HCT116 (cell line): ENCODE results near the gene RGS7. TPM values are rescaled to one million over a fixed set of nuclear protein-coding genes. Genes with fewer than 3 reads are reported as not detected.

Experiments used
- ATAC-seq: fragments of 200-7000 bp; cut with Tn5 transposase; 2 replicates; pipeline ENCODE4 v1.9.1; 2020; ENCODE audit warnings: mild to moderate bottlenecking, moderate library complexity
- BruUV-seq: library from RNA; stranded (reverse); fragments of 400-500 nt; replicated peaks from 2 replicates; lab custom pipeline; 2021; lab: Mats Ljungman, UMichigan
- CTCF ChIA-PET: fragments of 300-600 bp; sonication (Branson Sonifier 250); formaldehyde crosslinking; loops from one replicate; lab custom pipeline; 2021; ENCODE audit warnings: antibody characterized with exemption; lab: Charles Lee
- POLR2A ChIA-PET: fragments of 300-600, 350-600 bp; sonication (Branson Sonifier 250); formaldehyde crosslinking; loops from one replicate; lab custom pipeline; 2021; ENCODE audit warnings: antibody characterized with exemption; lab: Charles Lee
- RAD21 ChIA-PET, 2 experiments: fragments of 300-600 bp; sonication (Branson Sonifier 250); formaldehyde crosslinking; loops; one replicate each; lab custom pipeline; 2023; ENCODE audit warnings: low total read pairs in 2 of 2; ENCODE audit not compliant: uncharacterized antibody in 2 of 2, unreplicated experiment in 2 of 2, low non-redundant PET in 1 of 2; lab: Charles Lee
- DNase-seq: peaks from one replicate; pipeline ENCODE4 v3.0.0-alpha.2; 2010; ENCODE audit warnings: low read depth, low spot score
- H2AFZ ChIP-seq: fragments of 200-600 bp; shearing (Covaris generic), sonication (generic); 2 replicates; pipeline ENCODE4 v1.6.1; 2017; ENCODE audit warnings: low read depth, mixed run types, mixed read lengths, antibody characterized with exemption, low read length; ENCODE audit not compliant: poor library complexity, severe bottlenecking
- H3K27ac ChIP-seq: 2 replicates; pipeline ENCODE4 v1.5.1; 2012; ENCODE audit warnings: low read depth, low read length
- H3K27me3 ChIP-seq: fragments of 200-600 bp; sonication (generic); 2 replicates; pipeline ENCODE4 v1.6.1; 2016; ENCODE audit warnings: mixed run types, low read length, mixed read lengths; ENCODE audit not compliant: insufficient read depth
- H3K36me3 ChIP-seq, 2 experiments: fragments of 200-500 bp in 1 of 2; fragments of 200-600 bp in 1 of 2; sonication (Bioruptor generic) in 1 of 2; sonication (generic) in 1 of 2; 2 replicates each; pipeline versions ENCODE4 v1.5.1 to v1.6.1; 2014 to 2016; ENCODE audit warnings: low read length in 2 of 2, inconsistent platforms in 1 of 2, mixed read lengths in 1 of 2, mixed run types in 1 of 2; ENCODE audit not compliant: insufficient read depth in 2 of 2, control insufficient read depth in 1 of 2
- H3K4me1 ChIP-seq, 2 experiments: fragments of 200-600 bp in 1 of 2; sonication (generic) in 1 of 2; 2 replicates each; pipeline versions ENCODE4 v1.5.1 to v1.6.1; 2012 to 2017; ENCODE audit warnings: low read length in 2 of 2, inconsistent platforms in 1 of 2, mild to moderate bottlenecking in 1 of 2, mixed read lengths in 1 of 2, mixed run types in 1 of 2, moderate library complexity in 1 of 2; ENCODE audit not compliant: insufficient read depth in 2 of 2, control insufficient read depth in 1 of 2
- H3K4me2 ChIP-seq: fragments of 200-600 bp; sonication (generic); 2 replicates; pipeline ENCODE4 v1.6.1; 2017; ENCODE audit warnings: mixed run types, low read length, mixed read lengths
- H3K4me3 ChIP-seq, 2 experiments: fragments of 200-600 bp in 1 of 2; sonication (generic) in 1 of 2; replicated peaks in 1 of 2; 2 replicates each; pipeline ENCODE4 v1.5.1; 2011 to 2016; ENCODE audit warnings: low read length in 2 of 2, control low read depth in 1 of 2, low read depth in 1 of 2, mild to moderate bottlenecking in 1 of 2, mixed read lengths in 1 of 2, mixed run types in 1 of 2
- H3K79me2 ChIP-seq: fragments of 200-600 bp; sonication (generic); 2 replicates; pipeline ENCODE4 v1.6.1; 2017; ENCODE audit warnings: mild to moderate bottlenecking, mixed run types, low read length, moderate library complexity, mixed read lengths; ENCODE audit not compliant: insufficient read depth
- H3K9ac ChIP-seq: fragments of 200-600 bp; sonication (generic); 2 replicates; pipeline ENCODE4 v1.6.1; 2016; ENCODE audit warnings: low read length, mixed read lengths
- H3K9me2 ChIP-seq: fragments of 200-600 bp; sonication (generic), shearing (Covaris generic); 2 replicates; pipeline ENCODE4 v1.6.1; 2017; ENCODE audit warnings: mixed run types, mild to moderate bottlenecking, moderate library complexity; ENCODE audit not compliant: insufficient read depth
- H3K9me3 ChIP-seq, 2 experiments: fragments of 200-500 bp in 1 of 2; fragments of 200-600 bp in 1 of 2; sonication (Bioruptor generic) in 1 of 2; sonication (generic) in 1 of 2; 2 replicates each; pipeline ENCODE4 v1.6.1; 2014 to 2017; ENCODE audit warnings: low read length in 2 of 2, mixed read lengths in 2 of 2, inconsistent platforms in 1 of 2, low read depth in 1 of 2, mild to moderate bottlenecking in 1 of 2, mixed run types in 1 of 2, moderate library complexity in 1 of 2; ENCODE audit not compliant: control insufficient read depth in 1 of 2, insufficient read depth in 1 of 2
- H4K20me1 ChIP-seq: fragments of 200-600 bp; sonication (generic), shearing (Covaris generic); 2 replicates; pipeline ENCODE4 v1.6.1; 2017; ENCODE audit warnings: mixed run types, mild to moderate bottlenecking, moderate library complexity; ENCODE audit not compliant: insufficient read depth
- CEBPB ChIP-seq: IDR thresholded peaks from 2 replicates; pipeline ENCODE4 v1.6.1; 2012; ENCODE audit warnings: low read depth
- EZH2 ChIP-seq: fragments of 200-600 bp; sonication (generic); IDR thresholded peaks from 2 replicates; pipeline ENCODE4 v1.6.1; 2017; ENCODE audit warnings: antibody characterized with exemption, mixed run types
- MAX ChIP-seq: IDR thresholded peaks from 2 replicates; pipeline ENCODE4 v1.6.1; 2012
- POLR2A ChIP-seq: IDR thresholded peaks from 2 replicates; pipeline ENCODE4 v1.7.0; 2011; ENCODE audit warnings: borderline replicate concordance; ENCODE audit not compliant: insufficient read depth, insufficient read length; ENCODE audit errors: extremely low read depth
- REST ChIP-seq: IDR thresholded peaks from 2 replicates; pipeline ENCODE4 v1.6.1; 2012; ENCODE audit warnings: low read depth
- SRF ChIP-seq: IDR thresholded peaks from 2 replicates; pipeline ENCODE4 v1.6.1; 2012; ENCODE audit warnings: low read depth
- YY1 ChIP-seq: IDR thresholded peaks from 2 replicates; pipeline ENCODE4 v1.6.1; 2011; ENCODE audit warnings: low read length, low read depth, moderate library complexity, mild to moderate bottlenecking; ENCODE audit not compliant: insufficient replicate concordance; ENCODE audit errors: extremely low read depth
- intact Hi-C: fragments of 100-400 bp; cut with micrococcal nuclease; formaldehyde crosslinking; loops from 2 replicates; pipeline ENCODE4 v1.10.0; 2022
- total RNA-seq: library from RNA; stranded (reverse); gene quantifications from one replicate; pipeline ENCODE4 v1.2.1, GENCODE V29; 2021; ENCODE audit not compliant: unreplicated experiment

The RGS7 gene
- total RNA-seq, 1 experiment from 2014 or later, result not detected

- BruUV-seq, result no TSS peak
- no peaks in the 10 kb centered on the region for H3K36me3 ChIP-seq
- peaks cover 6 to 12% of the 10 kb centered on the region in 2 experiments; a peak in 2 of 4 replicates for H3K9me3 ChIP-seq
- TF ChIP-seq EZH2, result no peak
- no peak for TF ChIP-seq MAX
- no peak for TF ChIP-seq REST
- TF ChIP-seq SRF, result no peak
- no peak for TF ChIP-seq CEBPB
- TF ChIP-seq POLR2A, result no peak
- no peak for TF ChIP-seq YY1
- ATAC-seq (no peak), DNase-seq (no peak)
- CTCF ChIA-PET, result no interaction called here
- H3K4me2 ChIP-seq, result no peak overlapping the region
- no peaks in the 10 kb centered on the region for H3K27me3 ChIP-seq
- H2AFZ ChIP-seq, result no peak overlapping the region
- no peak overlapping the region for H3K4me3 ChIP-seq
- no peaks in the 10 kb centered on the region for H3K79me2 ChIP-seq
- no peak overlapping the region for H3K27ac ChIP-seq
- no peaks in the 10 kb centered on the region for H3K9me2 ChIP-seq
- RAD21 ChIA-PET, result no interaction called here
- no peaks in the 10 kb centered on the region for H4K20me1 ChIP-seq
- H3K9ac ChIP-seq, result no peak overlapping the region
- POLR2A ChIA-PET, result no interaction called here
- intact Hi-C loops, result no loop called here
- no peaks in the 10 kb centered on the region for H3K4me1 ChIP-seq
Observed at GRCh38 chr1:240985081-240985480, 371.9 kb downstream of the RGS7 start.
